NCI-H1092 treated with DMSO at 0.1 percent for 48 hours (cell line): ENCODE results near the gene CAMK1D.
"Not testable (repeated sequence)": the region's sequence is repeated elsewhere in the genome, so short reads cannot be mapped to it uniquely, and the experiment has no call there.

ENCODE experiments used
- DNase-seq: peaks from one replicate; lab custom pipeline; 2025; lab: John Stamatoyannopoulos, UW

CAMK1D gene

DNA sequence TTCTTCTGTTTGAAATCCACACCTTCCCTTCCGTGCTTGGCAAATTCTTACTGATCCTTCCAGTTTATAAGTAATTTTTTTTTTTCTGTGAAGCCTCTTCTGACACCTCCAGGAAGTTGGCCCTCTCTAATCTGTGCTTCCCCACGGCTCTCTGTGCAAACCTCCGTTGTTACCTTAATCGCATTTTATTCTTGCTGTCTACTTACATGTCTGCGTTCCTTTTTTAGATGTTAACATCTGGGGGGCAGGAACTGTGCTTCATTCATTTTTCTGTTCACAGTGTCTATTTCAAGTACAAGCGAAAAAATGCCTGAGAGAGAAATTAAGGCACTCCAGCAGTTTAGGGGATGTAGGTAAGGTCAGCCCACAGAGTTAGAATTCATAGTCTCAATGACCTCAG is 8.4 kb upstream of the CAMK1D start:
- no peak for DNase-seq

DNA sequence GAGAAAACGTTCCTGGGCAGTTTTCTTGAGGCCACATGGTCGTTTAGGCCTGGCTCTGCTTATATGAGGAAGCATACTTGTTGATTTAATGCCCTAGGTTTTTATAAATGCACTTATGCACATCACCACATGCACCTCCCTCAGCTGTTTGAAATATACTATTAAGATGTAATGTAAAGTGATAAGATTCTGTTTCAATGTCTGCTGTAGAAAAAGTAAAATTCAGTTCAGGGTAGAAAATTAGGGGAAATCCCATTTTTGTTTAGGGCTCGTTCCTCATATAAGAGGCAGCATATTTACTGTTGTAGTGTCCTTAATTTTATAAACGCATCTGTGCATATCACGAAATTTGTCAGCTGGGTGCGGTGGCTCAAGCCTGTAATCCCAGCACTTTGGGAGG is 7.8 kb upstream of the CAMK1D start:
- DNase-seq, result no peak

DNA sequence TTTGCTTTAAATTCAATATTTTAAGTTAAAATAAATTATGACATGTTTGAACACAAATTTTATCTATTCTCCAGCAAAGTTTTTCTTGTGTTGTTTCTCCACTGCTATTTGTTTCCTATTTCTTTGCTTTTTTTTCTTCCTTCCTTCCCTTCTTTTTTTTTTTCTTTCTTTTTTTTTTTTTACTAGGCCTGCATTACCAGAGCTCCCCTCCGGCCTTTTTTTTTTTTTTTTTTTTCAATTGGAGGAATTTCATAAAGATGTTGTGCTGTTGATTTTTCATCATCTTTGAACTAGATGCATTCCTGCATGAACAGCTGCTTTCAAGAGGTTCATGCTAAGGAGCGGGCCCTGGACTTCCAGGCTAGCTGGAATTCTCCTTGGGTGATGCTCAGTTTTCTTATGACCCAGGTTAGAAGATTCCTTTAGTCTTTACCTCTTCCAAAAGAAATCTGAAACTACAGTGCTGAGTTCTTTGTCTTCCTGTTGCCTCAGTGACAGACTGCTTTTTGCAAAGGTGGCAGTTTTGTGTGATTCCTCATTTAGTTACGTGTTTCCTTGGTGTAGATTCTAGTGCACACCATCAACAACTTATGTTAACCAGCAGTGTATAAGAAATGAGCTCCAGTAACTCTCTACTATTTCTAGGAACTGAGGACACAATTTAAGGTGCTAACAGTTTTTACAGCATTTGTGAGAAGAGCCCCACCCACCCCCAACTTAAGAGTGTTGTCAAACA is 4.8 kb upstream of the CAMK1D start:
- no peak for DNase-seq

DNA sequence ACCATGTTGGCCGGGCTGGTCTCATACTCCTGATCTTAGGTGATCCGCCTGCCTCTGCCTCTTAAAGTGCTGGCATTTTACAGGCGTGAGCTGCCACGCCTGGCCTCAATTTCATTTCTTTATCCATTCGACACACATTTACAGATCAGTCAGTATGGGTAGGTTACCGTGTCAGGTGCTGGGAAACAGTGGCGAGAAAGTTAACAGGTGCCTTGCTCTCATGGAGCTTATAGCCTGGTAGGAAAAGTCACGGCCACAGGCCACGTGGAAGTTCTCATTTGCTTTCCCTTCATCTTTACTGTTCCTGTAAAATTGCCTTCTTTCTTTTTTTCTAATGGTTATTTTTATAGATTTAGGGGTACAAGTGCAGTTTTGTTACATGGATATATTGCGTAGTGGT is 2.6 kb upstream of the CAMK1D start:
- DNase-seq, result no peak

DNA sequence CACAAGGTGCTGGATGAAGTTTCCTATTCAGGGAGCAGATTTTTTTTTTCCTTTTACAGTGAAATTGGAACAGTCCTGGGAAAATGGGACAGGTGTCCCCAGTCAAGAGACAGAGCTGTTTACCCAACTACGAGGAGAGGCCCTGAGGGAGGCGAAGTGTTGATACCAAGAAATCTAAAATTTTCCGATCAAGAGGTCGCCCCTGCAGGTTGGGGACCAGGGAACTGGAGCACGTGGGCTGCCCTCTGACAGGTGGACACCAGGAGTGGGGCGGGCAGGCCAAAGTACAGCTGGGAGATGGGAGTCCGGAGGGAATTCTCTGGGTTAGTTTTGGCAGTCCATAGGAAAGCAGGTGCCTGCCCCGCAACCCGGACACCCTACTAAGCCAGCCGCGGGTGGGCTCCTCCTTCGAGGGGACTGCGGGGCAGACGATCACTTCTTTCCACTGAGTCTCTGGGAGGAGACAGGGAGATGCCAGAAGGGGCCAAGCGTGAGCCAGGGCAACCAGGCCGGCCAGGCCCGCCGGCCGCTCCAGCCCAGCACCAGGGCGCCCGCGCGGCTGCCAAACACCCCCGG is 965 bp upstream of the CAMK1D start:
- DNase-seq, result no peak

DNA sequence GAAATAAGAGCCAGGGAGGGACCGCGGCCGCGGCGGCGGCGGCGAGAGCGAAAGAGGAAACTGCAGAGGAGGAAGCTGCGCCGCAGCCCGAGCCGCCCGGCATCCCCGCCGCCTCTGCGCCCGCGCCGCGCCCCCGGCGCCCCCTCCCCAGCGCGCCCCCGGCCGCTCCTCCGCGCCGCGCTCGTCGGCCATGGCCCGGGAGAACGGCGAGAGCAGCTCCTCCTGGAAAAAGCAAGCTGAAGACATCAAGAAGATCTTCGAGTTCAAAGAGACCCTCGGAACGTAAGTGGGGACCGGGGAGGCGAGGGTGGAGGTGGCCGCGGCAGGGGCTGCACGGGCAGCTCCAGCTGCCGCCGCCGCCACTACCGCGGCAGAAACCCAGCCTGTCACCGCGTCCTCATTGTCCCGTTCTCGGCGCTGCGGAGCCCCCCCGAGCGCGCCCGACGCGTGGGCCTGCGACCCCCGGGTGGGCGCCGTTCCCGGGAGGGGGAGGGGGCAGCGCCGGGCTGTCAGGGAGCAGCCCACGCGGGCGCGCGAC is 351 bp downstream of the CAMK1D start:
- no peak for DNase-seq

DNA sequence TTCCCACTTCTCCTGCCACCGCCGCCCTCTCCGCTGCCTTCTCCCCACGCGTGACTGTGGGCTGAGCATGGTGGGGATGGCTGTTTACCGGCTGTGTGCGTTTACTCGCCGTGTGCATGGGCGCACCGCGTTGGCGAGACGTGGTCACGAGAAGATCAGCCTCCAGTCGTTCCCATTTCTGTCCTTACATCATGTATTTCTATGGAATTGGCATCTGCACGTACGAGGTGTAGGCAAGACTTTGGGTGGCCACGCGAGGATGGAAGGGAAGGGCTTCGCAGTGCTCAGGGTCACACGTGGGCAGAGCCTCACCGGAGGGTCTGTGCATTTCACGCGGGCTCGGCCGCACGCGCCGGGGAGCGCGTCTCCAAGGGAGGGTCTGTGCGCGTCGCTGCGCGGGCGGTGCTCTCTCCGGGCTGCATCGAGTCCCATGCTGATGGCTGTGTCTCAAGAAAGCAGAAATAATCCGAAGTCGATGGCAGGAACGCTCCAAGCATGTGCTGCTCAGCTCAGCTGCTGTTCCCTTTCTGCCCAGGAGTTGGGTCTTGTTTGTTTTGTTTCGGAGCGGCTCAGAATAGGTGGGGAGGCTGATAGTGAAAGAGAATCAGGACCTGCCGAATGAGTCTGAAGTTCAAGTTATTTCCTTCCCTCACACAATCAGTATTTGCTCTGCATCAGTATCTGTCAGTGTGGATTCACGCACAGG is 973 bp downstream of the CAMK1D start:
- no peak for DNase-seq

DNA sequence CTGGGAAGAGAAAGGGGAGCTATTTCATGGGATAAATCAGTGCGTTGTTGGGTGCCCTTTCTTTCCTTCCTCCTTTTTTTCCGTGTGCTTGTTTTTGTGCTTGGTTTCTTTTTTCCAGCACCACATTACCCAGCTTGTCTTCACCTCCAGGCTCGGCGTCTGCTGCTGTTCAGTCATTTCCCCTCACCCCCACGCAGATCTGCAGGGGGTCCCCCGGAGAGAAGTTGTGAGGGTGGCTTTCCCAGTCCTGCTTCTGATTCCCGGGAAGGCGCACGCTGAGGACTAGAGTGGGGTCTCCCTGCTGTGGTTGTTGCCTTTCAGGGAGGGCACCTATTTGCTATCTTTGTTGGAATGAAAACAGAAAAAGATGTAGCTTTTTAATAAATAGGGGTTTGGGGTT is 1.6 kb downstream of the CAMK1D start:
- DNase-seq, result no peak

DNA sequence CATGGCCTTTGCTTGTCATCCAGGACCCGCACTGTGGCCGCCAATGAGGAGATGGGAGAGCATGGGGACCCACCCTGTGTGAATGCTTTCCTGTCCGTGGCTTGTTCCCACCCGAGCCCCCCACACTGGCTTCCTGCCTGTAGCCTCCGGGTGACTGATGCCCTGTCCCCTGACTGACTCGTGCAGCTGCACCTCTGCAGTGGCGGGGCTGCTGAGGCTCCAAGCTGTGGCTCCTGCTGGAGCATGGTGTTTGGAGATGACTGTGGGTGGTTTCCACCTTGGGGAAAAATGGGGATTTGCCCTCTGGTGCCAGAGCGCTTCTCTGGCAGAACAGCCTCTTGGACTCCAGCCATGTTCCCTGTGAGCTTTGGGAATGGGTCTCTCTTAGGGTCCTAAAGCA is 2.1 kb downstream of the CAMK1D start:
- DNase-seq, result peak; percentile 9

DNA sequence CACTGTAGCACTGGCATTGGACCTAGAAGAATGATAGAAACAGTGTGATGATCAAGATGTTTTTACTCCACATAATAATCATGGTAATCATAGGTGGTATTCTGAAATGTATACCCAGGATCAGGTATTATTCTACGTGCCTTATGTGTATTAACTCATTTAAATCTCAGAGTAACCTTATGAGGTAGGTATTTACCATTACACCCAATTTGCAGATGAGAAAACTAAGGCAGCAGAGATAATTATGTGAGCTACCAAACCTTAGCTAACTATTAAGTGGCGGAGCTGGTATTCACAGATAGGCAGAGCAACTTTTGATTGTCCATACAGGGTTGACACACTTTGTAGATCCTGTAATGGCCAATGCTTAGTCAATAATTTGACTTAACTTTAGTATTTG is 2.5 kb downstream of the CAMK1D start:
- DNase-seq, result no peak

DNA sequence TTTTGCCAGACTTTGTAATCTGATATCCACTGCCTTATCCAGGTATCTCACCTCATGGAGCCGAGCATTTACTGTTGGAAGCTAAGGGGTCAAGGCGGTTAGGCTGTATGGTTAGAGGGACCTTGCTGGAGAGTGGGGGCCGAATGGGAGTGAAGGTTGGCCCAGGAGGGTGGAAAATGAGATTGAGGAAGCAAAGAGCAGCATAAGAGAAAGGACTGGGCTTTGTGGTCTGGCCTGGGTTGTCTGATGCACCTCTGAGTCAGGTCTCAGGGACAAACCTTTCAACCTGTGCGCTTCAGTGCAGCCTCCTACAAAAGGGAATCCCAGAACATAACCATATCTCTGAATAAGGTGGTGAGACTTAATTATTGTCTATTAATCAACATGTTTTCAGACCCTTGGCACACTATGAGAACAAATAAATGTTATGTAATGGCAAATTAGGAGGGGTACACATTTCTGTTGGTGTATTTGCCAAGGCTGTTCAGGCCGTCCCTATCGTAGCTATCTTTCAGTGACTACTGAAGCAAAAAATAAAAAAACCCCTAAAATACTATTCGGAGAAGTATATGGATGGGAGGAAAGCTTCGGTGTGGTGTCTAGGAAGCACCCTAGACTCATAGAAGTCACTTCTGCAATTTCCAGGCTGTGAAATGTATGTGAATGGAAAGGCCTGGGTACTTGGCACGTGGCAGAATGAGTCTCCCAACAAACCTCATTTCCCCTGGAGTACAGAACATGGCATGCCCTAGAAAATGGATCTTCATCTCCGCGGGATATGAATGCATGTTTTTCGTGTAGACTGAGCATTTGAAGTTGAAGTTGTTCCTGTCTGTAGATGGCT is 4.3 kb downstream of the CAMK1D start:
- DNase-seq, result no peak

DNA sequence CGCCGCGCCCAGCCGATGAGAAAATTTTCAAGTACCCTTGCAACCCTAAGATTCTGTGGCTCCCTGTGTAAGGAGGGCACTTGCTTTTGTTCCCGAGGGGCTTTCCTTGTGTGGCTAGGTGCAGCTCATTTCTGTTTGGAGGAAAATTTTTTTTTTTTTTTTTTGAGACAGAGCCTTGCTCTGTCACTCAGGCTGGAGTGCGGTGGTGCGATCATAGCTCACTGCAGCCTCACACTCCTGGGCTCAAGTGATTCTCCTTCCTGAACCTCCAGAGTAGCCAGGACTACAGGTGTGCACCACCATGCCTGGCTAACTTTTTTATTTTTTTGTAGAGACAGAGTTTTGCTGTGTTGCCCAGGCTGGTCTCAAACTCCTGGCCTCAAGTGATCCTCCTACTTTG is 5.3 kb downstream of the CAMK1D start:
- not testable (repeated sequence) for DNase-seq

DNA sequence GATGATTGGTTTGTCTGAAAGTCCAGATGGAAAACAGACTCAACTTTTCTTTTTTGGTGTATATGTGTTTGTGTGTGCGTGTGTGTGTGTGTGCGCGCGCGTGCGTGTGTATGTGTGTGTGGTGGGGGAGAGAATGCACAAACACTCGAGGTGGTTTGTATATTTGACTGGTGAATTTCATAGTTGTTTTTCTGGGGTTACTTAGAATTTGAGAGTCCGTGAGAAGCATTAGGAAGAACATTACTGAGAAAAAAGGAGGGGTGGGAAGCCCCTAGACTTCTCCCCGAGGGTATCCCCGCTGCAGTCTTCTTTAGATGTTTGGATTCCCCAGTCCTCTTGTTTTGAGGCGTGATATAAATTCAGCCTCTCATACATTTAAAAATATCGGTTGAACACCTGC is 6.0 kb downstream of the CAMK1D start:
- DNase-seq, result no peak

DNA sequence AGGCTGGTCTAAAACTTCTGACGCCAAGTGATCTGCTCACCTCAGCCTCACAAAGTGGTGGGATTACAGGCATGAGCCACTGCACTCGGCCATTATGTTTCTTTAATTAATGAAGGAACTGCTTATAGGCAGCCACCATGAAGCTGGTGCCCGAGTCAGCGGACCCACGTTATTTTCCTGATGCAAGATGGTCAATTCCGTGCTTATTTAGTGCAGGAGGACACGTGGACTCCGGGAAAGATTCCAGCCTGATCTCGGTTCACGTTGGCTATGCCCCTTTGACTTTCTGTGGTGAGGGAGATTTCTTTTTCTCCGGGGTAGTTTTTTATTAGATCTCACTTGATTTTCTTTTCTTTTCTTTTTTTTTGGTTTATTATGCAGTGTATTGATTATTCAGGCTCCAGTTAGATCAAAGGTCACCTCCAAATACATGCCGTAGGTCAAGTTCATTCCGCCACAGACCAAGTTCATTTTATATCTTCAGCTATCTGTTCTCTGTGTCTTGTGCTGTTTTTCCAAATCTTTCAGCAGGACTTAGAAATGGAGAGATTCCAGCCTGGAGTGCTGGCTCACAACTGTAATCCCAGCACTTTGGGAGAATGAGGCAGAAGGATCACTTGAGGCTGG is 8.3 kb downstream of the CAMK1D start:
- no peak for DNase-seq

DNA sequence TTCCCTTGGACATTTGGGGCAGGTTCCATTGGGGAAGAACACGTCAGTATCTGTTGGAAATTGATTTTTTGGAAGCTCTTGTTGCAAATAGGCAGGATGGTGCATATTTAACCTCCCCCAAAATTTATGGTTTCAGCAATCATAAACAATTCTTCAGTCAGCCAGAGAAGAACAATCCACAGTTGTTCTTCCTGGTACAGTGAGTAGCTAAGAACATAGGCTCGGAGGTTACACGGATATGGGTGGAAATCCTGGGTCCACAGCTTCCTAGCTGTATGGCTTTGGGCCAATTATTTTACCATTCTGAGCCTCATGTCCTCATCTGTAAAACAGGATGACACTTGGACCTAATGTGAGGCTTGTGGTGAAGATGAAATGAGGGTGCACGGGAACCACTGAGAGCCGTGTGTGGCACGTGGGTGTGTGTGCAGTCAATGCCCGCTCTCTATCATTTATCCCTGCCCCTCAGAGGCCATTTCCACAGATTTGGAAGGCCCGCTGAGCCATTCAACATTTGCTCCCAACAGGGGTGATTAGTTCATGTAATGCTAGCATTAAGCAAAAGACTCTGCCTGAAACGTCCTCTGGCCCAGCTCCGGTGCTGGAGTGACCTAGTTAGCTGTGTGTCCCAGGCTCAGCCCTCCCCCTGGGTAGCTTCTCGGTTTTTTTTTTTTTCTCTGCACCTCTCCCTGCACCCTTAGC is 9.7 kb downstream of the CAMK1D start:
- DNase-seq, result no peak

DNA sequence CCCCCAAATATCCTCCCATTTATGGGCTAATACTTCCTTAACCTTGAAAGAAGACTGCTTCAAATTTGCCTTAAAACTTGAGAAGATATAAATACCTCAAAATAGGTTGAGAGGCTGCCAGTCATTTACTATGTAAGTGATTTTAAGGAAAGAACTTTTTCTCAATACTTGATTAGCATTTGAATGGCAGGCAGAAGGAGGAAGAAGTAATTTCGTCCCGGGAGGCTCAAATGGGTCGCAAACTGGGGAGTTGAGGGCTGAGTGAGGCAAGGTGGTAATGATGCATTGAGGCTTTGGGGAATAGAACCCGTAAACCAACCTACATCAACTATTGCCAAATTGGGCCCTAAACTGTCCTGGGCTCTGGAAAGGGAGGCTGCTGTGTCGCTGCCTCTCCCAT is 11.1 kb downstream of the CAMK1D start:
- no peak for DNase-seq

DNA sequence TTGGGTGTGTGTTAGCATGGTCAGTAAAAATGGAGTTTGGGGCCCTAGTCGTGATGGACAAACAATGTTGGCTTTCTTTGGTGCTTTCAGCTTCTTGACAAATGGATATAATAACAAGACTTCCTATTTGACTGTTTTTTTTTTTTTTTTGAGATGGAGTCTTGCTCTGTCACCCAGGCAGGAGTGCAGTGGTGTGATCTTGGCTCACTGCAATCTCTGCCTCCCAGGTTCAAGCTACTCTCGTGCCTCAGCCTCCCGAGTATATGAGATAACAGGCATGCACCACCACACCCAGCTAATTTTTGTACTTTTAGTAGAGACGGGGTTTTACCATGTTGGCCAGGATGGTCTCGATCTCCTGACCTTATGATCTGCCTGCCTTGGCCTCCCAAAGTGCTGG is 11.8 kb downstream of the CAMK1D start:
- not testable (repeated sequence) for DNase-seq

DNA sequence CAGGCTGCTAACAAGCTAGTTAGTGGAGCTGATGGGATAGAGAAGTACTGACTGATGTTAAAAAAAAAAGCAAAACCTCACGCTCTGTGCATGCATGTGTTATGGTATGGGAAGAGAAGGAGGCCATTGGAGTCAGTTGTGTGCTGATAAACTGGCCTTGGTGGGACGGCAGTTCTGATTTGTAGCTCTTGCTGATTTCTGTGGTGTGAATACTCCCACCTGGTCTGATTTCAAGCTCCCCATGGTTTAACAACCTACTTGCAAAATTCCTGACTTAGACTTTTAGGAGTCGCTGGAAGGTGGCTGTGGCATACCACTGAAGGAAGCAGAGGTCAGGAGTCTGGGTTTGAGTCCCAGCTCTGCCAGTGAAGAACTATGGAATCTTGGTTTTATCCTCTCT is 15.2 kb downstream of the CAMK1D start:
- no peak for DNase-seq

DNA sequence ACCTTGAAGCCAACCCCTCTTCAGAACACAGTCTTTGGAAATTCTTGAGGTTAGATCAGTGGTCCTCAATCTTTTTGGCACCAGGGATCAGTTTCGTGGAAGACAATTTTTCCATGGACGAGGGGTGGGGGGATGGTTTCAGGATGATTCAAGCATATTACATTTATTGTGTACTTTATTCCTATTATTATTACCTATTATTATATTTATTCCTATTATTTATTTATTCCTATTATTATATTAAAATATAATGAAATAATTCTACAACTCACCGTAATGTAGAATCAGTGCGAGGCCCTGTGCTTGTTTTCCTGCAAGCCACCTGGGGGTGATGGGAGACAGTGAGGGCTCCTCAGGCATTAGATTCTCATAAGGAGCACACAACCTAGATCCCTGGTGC is 17.9 kb downstream of the CAMK1D start:
- DNase-seq, result no peak

DNA sequence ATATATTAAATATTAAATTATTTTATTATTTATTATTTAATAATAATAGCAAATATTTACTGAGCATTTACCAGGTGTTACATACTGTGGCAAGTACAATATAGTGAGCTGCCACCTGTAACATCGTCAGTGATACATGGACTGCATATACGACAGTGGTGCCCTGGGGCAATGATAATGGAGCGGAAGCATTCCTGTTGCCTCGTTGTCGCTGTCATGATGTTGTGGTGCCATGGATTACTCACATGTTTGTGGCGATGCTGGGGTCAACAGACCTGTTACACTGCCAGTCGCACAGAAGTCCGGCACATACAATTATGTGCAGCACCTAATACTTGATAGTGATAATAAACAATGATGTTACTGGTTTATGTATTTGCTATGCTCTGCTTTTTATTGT is 20.6 kb downstream of the CAMK1D start:
- no peak for DNase-seq

DNA sequence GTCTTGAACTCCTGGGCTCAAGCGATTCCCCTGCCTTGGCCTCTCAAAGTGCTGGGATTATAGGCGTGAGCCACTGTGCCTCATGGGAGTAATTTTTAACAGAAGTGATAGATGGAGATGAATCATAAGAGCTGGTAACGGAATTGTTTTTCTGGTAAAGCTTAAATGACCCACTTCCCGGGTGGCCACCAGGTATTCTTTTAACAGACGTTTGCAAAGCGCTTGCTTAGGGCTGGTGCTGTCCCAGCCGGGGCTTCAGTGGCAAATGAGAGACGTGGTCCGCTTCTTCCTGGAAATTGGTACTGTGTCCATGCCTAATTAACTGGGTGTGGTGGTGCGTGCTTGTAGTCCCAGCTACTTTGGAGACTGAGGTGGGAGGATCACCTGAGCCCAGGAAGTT is 23.5 kb downstream of the CAMK1D start:
- DNase-seq, result no peak
